Astrocyte (in vitro differentiated cells and primary cell): ENCODE data around the gene ELAVL2. TPM values are rescaled to one million over a fixed set of nuclear protein-coding genes. Genes with fewer than 3 reads are reported as not detected.

Experiments used
- DNase-seq: peaks from one replicate; pipeline ENCODE4 v3.0.0-alpha.2; 2010; ENCODE audit warnings: low read depth
- FAIRE-seq: peaks from 2 replicates; lab custom pipeline; 2011; peaks lifted over from hg19 to GRCh38; lab: Jason Lieb, UNC
- H2AFZ ChIP-seq: 2 replicates; pipeline ENCODE4 v1.6.0; 2012; ENCODE audit warnings: low read depth, low read length, inconsistent platforms
- H3K27ac ChIP-seq: 2 replicates; pipeline ENCODE4 v1.5.1; 2011; ENCODE audit warnings: low read depth, low read length, inconsistent platforms
- H3K27me3 ChIP-seq: 2 replicates; pipeline ENCODE4 v1.6.0; 2011; ENCODE audit warnings: low read length, inconsistent platforms; ENCODE audit not compliant: insufficient read depth
- H3K36me3 ChIP-seq: 2 replicates; pipeline ENCODE4 v1.5.1; 2011; ENCODE audit warnings: low read length, inconsistent platforms; ENCODE audit not compliant: insufficient read depth
- H3K4me1 ChIP-seq: 2 replicates; pipeline ENCODE4 v1.5.1; 2011; ENCODE audit warnings: low read length, inconsistent platforms; ENCODE audit not compliant: insufficient read depth
- H3K4me2 ChIP-seq: 2 replicates; pipeline ENCODE4 v1.6.0; 2012; ENCODE audit warnings: low read length, inconsistent platforms
- H3K4me3 ChIP-seq: 2 replicates; pipeline ENCODE4 v1.5.1; 2011; ENCODE audit warnings: low read depth, mild to moderate bottlenecking, low read length, inconsistent platforms; ENCODE audit not compliant: insufficient read depth
- H3K79me2 ChIP-seq: 2 replicates; pipeline ENCODE4 v1.6.0; 2012; ENCODE audit warnings: mild to moderate bottlenecking, low read length, inconsistent platforms; ENCODE audit not compliant: insufficient read depth
- H3K9ac ChIP-seq: 2 replicates; pipeline ENCODE4 v1.6.0; 2012; ENCODE audit warnings: mild to moderate bottlenecking, low read length, inconsistent platforms
- H3K9me3 ChIP-seq: 2 replicates; pipeline ENCODE4 v1.5.1; 2012; ENCODE audit warnings: low read depth, mild to moderate bottlenecking, low read length, inconsistent platforms; ENCODE audit not compliant: insufficient read depth
- H4K20me1 ChIP-seq: 2 replicates; pipeline ENCODE4 v1.6.0; 2012; ENCODE audit warnings: low read length, inconsistent platforms; ENCODE audit not compliant: insufficient read depth
- H3K27ac Mint-ChIP-seq: one replicate; pipeline ENCODE4 v1.8.0; 2021; ENCODE audit warnings: mild to moderate bottlenecking, mixed read lengths; ENCODE audit not compliant: unreplicated experiment
- H3K27me3 Mint-ChIP-seq: one replicate; pipeline ENCODE4 v1.8.0; 2021; ENCODE audit warnings: low read depth, mixed read lengths; ENCODE audit not compliant: unreplicated experiment
- H3K36me3 Mint-ChIP-seq: one replicate; pipeline ENCODE4 v1.8.0; 2021; ENCODE audit warnings: low read depth, mixed read lengths; ENCODE audit not compliant: unreplicated experiment
- H3K4me1 Mint-ChIP-seq: one replicate; pipeline ENCODE4 v1.8.0; 2021; ENCODE audit warnings: low read depth, mixed read lengths; ENCODE audit not compliant: unreplicated experiment
- H3K4me3 Mint-ChIP-seq: one replicate; pipeline ENCODE4 v1.8.0; 2021; ENCODE audit warnings: mild to moderate bottlenecking, moderate library complexity, mixed read lengths; ENCODE audit not compliant: unreplicated experiment
- H3K9me3 Mint-ChIP-seq: one replicate; pipeline ENCODE4 v1.8.0; 2021; ENCODE audit warnings: mild to moderate bottlenecking, mixed read lengths; ENCODE audit not compliant: unreplicated experiment
- EZH2 ChIP-seq: IDR thresholded peaks from 2 replicates; pipeline ENCODE4 v1.6.1; 2012; ENCODE audit warnings: mild to moderate bottlenecking, low read length, inconsistent platforms; ENCODE audit not compliant: insufficient read depth
- total RNA-seq: library from RNA; stranded (reverse); gene quantifications from 2 replicates; pipeline ENCODE4 v1.2.1, GENCODE V29; 2021
- TF ChIP-seq, protein P1 (sequence below): IDR thresholded peaks from 2 replicates; pipeline ENCODE4 v1.5.1; 2011; ENCODE audit warnings: low read depth, mild to moderate bottlenecking, inconsistent platforms, low read length, moderate library complexity; ENCODE audit not compliant: insufficient read depth

Gene ELAVL2
- total RNA-seq, 1 donor from 2014 or later, result 22.2 TPM

DNA sequence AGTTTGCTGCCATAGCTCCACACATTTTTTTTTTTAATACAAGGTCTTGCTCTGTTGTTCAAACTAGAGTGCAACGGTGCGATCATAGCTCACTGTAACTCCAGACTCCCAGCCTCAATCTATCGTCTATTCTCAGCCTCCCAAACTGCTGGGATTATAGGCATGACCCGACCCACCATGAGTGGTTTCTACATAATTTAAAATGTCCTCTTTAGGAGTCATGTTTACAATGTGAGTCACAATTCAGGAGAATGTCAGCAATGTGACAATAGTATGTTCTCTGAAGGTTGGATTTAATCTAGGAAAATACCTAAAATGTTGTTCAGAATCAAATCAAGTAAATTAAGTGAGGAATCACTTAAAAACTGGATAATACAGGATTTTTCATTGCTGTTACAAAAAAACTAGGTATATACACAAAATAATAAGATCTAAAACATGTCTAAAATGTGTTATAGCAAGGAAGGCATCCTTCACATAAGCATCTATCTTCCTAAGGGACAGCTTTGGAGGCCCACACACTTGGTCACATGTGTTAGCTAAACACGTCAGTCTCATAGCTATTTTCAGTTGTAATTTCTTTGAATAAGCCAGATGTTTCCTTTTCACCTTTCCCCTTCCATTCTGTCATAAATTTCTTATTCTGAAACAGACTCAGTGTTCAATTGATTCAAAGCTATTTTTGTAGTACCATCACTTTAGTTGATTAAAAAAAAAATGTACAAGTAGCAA is 30.0 kb upstream of the ELAVL2 start:
- Histone ChIP-seq H3K4me1 (no peaks in the 10 kb centered on the region), H2AFZ (no peak overlapping the region), H3K27ac (no peak overlapping the region), H3K27me3 (no peaks in the 10 kb centered on the region), H3K4me3 (no peak overlapping the region), H3K9ac (no peak overlapping the region), H3K79me2 (no peaks in the 10 kb centered on the region), H3K9me3 (no peaks in the 10 kb centered on the region), H3K4me2 (no peak overlapping the region), H3K36me3 (no peaks in the 10 kb centered on the region), H4K20me1 (no peaks in the 10 kb centered on the region)
- DNase-seq (no peak), FAIRE-seq (no peak)
- Mint-ChIP-seq H3K27ac (no peak overlapping the region), H3K4me1 (peaks cover 5% of the 10 kb centered on the region), H3K27me3 (no peaks in the 10 kb centered on the region), H3K9me3 (no peaks in the 10 kb centered on the region), H3K4me3 (no peak overlapping the region), H3K36me3 (no peaks in the 10 kb centered on the region)
- no peak for TF ChIP-seq EZH2
- TF ChIP-seq, protein P1, sequence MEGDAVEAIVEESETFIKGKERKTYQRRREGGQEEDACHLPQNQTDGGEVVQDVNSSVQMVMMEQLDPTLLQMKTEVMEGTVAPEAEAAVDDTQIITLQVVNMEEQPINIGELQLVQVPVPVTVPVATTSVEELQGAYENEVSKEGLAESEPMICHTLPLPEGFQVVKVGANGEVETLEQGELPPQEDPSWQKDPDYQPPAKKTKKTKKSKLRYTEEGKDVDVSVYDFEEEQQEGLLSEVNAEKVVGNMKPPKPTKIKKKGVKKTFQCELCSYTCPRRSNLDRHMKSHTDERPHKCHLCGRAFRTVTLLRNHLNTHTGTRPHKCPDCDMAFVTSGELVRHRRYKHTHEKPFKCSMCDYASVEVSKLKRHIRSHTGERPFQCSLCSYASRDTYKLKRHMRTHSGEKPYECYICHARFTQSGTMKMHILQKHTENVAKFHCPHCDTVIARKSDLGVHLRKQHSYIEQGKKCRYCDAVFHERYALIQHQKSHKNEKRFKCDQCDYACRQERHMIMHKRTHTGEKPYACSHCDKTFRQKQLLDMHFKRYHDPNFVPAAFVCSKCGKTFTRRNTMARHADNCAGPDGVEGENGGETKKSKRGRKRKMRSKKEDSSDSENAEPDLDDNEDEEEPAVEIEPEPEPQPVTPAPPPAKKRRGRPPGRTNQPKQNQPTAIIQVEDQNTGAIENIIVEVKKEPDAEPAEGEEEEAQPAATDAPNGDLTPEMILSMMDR, result no peak

DNA sequence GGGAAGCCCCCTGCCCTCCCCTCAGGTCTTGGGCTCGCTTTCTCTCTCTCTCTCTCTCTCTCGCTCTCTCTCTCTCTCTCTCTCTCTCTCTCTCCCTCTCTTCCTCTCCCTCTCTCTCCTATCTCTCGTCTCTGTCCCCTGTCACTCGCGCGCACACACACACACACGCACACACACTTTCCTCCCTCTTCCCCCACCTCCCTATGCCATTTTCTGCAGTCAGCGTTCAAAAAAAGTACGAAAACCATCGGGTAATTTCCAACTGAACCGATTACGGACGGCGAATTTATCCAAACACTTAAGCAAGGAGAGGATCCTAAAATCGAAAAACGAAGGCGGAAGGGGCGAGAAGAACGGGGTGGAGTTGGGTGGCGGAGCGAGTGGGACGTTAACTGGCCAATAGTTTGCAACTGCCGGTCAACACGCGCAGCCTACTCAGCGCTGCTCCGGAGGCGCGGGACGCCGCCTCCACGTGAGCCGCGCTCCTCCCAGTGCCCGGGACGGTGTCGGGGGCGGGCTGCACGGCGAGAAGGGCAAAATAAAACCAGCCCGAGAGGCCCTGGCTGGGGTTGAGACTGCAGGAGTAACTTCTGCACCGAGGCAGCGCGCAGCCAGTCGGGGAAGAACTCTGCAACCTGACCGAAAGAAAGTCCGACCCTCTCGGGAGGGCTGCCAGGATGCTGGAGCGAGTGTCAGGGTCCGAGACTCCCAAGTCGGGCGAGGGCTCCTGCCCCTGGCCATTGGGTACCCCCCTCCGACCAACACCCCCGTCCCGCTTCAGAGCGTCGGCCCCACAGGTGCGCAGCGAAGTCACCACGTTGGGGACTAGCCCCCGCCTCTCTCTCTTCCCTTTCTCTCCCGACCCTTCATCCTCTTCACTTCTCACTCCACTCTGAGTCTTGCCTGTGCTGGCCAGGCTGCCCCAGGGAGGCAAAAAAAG is 24.9 kb upstream of the ELAVL2 start:
- no peaks in the 10 kb centered on the region for H3K27me3 Mint-ChIP-seq
- Histone ChIP-seq H3K79me2 (no peaks in the 10 kb centered on the region), H3K4me2 (peak overlapping the region; percentile 98), H3K9me3 (no peaks in the 10 kb centered on the region), H4K20me1 (no peaks in the 10 kb centered on the region), H3K27ac (no peak overlapping the region), H3K4me3 (peak overlapping the region; percentile 66), H3K36me3 (no peaks in the 10 kb centered on the region), H3K9ac (peak overlapping the region; percentile 64), H3K4me1 (peaks cover 5% of the 10 kb centered on the region), H2AFZ (peak overlapping the region; percentile 89), H3K27me3 (peaks cover 4% of the 10 kb centered on the region)
- H3K27ac Mint-ChIP-seq, result no peak overlapping the region
- peaks cover 7% of the 10 kb centered on the region for H3K4me1 Mint-ChIP-seq
- no peak for FAIRE-seq
- H3K36me3 Mint-ChIP-seq, result no peaks in the 10 kb centered on the region
- TF ChIP-seq, protein P1, result no peak
- no peak for TF ChIP-seq EZH2
- DNase-seq, result peak; percentile 9
- no peaks in the 10 kb centered on the region for H3K9me3 Mint-ChIP-seq
- peak overlapping the region; percentile 91 for H3K4me3 Mint-ChIP-seq
